ENCODE measurements around the gene CNOT3. TPM values are rescaled to one million over a fixed set of nuclear protein-coding genes. Genes with fewer than 3 reads are reported as not detected.

CNOT3 gene
- total RNA-seq, 1 experiment from 2014 or later: 41.1 TPM

DNA sequence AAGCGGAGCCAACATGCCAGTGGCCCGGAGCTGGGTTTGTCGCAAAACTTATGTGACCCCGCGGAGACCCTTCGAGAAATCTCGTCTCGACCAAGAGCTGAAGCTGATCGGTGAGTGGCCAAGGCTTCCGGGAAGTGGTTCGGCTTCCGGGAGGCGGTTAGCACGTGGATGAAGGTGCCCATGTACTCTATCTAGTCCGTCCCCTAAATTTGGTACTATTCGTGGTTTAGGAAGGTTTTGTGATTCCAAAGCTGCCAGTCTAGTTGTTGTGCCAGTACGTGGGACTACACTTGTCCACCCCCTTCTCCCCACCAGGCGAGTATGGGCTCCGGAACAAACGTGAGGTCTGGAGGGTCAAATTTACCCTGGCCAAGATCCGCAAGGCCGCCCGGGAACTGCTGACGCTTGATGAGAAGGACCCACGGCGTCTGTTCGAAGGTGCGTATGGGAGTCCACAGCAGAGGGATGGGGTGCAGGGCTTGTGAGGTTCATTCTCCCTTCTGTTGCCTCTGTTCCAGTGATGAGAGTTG, 63.7 kb downstream of the CNOT3 start:
- H2AFZ ChIP-seq (ENCODE audit: low read length): no peak overlapping the region
- TSS peak; percentile 68 for BruUV-seq (replicated peaks)
- CTCF ChIA-PET: interaction anchor here (0.6 kb wide), 1 partner anchor 155 kb away, joined by 4 read pairs; no protein-coding TSS in a partner anchor
- peak overlapping the region; percentile 98 for H3K9ac ChIP-seq (ENCODE audit: low read length)
- peaks cover 53% of the 10 kb centered on the region for H3K36me3 ChIP-seq (ENCODE audit: low read depth, low read length)
- no peak for TF ChIP-seq EZH2phosphoT487 (IDR thresholded peaks at IDR 0.05; ENCODE audit: borderline replicate concordance, low read length)
- H3K79me2 ChIP-seq (ENCODE audit: low read length): peaks cover 64% of the 10 kb centered on the region
- peak overlapping the region; percentile 93 for H3K4me2 ChIP-seq (ENCODE audit: low read length)
- no peak for ATAC-seq
- peak overlapping the region; percentile 86 for H3K27ac ChIP-seq (ENCODE audit: low read length)
- H3K4me1 ChIP-seq (ENCODE audit: insufficient read depth, low read length): peaks cover 35% of the 10 kb centered on the region
- H4K20me1 ChIP-seq (ENCODE audit: low read length): peaks cover 54% of the 10 kb centered on the region
- intact Hi-C loops (cut with micrococcal nuclease): loop anchor here (5.0 kb wide), 1 partner anchor 39 kb away; no protein-coding TSS in a partner anchor
- H3K9me2 ChIP-seq (replicated peaks; ENCODE audit: low read length): no peaks in the 10 kb centered on the region
- H3F3A ChIP-seq (ENCODE audit: low read length, unreplicated experiment): peaks cover 32% of the 10 kb centered on the region
- no peaks in the 10 kb centered on the region for H3K9me3 ChIP-seq (ENCODE audit: low read length)
- peak overlapping the region; percentile 96 for H3K4me3 ChIP-seq (ENCODE audit: low read length)
- H3K27me3 ChIP-seq (ENCODE audit: low read length): no peaks in the 10 kb centered on the region
- DNase-seq: peak; percentile 2
- POLR2A ChIA-PET (ENCODE audit: unreplicated experiment): interaction anchor here (0.6 to 0.9 kb wide), 5 partner anchors 9 to 532 kb away, joined by 3 to 22 read pairs (median 4); partner anchors contain the start of genes CNOT3, MBOAT7 and TSEN34

DNA sequence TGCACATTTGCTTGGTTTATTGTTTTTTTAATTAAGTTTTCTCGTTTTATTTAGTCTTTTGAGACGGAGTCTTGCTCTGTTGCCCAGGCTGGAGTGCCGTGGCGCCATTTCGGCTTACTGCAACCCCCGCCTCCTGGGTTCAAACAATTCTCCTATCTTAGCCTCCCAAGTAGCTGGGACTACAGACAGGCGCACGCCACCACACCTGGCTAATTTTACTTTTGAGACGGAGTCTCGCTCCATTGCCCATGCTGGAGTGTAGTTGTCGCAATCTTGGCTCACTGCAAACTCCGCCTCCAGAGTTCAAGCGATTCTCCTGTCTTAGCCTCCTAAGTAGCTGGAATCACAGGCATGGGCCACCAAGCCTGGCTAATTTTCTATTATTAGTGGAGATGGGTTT, 64.4 kb downstream of the CNOT3 start:
- Histone ChIP-seq H3K4me3 (ENCODE audit: low read length) (peak overlapping the region; percentile 96), H3K36me3 (ENCODE audit: low read depth, low read length) (peaks cover 60% of the 10 kb centered on the region), H3K4me1 (ENCODE audit: insufficient read depth, low read length) (peaks cover 40% of the 10 kb centered on the region), H3F3A (ENCODE audit: low read length, unreplicated experiment) (peaks cover 32% of the 10 kb centered on the region), H3K4me2 (ENCODE audit: low read length) (peak overlapping the region; percentile 93), H4K20me1 (ENCODE audit: low read length) (peaks cover 61% of the 10 kb centered on the region), H3K9me2 (replicated peaks; ENCODE audit: low read length) (no peaks in the 10 kb centered on the region), H3K27ac (ENCODE audit: low read length) (no peak overlapping the region), H3K27me3 (ENCODE audit: low read length) (no peaks in the 10 kb centered on the region), H3K9ac (ENCODE audit: low read length) (peak overlapping the region; percentile 98), H3K9me3 (ENCODE audit: low read length) (no peaks in the 10 kb centered on the region), H3K79me2 (ENCODE audit: low read length) (peaks cover 72% of the 10 kb centered on the region), H2AFZ (ENCODE audit: low read length) (no peak overlapping the region)
- ChIA-PET CTCF (no interaction called here), POLR2A (ENCODE audit: unreplicated experiment) (interaction anchor here (0.7 kb wide), 1 partner anchor 8 kb away, joined by 3 read pairs; no protein-coding TSS in a partner anchor)
- DNase-seq: no peak
- ATAC-seq: no peak
- BruUV-seq (replicated peaks): no TSS peak
- TF ChIP-seq, protein P1, sequence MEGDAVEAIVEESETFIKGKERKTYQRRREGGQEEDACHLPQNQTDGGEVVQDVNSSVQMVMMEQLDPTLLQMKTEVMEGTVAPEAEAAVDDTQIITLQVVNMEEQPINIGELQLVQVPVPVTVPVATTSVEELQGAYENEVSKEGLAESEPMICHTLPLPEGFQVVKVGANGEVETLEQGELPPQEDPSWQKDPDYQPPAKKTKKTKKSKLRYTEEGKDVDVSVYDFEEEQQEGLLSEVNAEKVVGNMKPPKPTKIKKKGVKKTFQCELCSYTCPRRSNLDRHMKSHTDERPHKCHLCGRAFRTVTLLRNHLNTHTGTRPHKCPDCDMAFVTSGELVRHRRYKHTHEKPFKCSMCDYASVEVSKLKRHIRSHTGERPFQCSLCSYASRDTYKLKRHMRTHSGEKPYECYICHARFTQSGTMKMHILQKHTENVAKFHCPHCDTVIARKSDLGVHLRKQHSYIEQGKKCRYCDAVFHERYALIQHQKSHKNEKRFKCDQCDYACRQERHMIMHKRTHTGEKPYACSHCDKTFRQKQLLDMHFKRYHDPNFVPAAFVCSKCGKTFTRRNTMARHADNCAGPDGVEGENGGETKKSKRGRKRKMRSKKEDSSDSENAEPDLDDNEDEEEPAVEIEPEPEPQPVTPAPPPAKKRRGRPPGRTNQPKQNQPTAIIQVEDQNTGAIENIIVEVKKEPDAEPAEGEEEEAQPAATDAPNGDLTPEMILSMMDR (conservative IDR thresholded peaks at IDR 0.05; ENCODE audit: low read depth, low read length): no peak
- no peak for TF ChIP-seq EZH2phosphoT487 (IDR thresholded peaks at IDR 0.05; ENCODE audit: borderline replicate concordance, low read length)
- TF ChIP-seq EZH2 (IDR thresholded peaks at IDR 0.05; ENCODE audit: low read length, unreplicated experiment): no peak
- intact Hi-C loops (cut with micrococcal nuclease): loop anchor here (5.0 kb wide), 1 partner anchor 40 kb away; no protein-coding TSS in a partner anchor

DNA sequence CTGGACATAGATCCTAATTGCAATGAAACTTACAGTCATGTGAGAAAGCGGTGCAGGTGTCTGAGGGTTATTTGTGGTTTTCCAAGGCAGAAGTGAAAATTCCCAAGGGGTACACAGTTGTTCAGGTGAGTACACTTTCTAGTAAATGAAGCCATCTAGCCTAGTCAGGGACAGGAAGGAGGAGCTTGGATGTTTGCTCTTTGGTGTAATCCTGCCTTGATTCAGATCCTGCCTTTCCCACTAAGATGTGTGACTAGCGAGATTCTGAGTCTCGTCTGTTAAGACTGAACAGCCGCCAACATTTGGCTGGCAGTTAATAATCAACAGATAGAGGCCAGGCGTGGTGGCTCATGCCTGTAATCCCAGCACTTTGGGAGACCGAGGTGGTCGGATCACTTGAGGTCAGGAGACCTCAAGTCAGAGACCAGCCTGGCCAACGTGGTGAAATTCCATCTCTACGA, 65.6 kb downstream of the CNOT3 start:
- DNase-seq (peak; percentile 46), ATAC-seq (peak; percentile 29)
- H2AFZ ChIP-seq (ENCODE audit: low read length): no peak overlapping the region
- H3K9me3 ChIP-seq (ENCODE audit: low read length): no peaks in the 10 kb centered on the region
- intact Hi-C loops (cut with micrococcal nuclease): loop anchor here (5.0 kb wide), 1 partner anchor 41 kb away; no protein-coding TSS in a partner anchor
- BruUV-seq (replicated peaks): no TSS peak
- POLR2A ChIA-PET (ENCODE audit: unreplicated experiment): interaction anchor here (0.5 to 0.6 kb wide), 2 partner anchors 13 to 62 kb away, joined by 3 to 13 read pairs; no protein-coding TSS in a partner anchor
- TF ChIP-seq EZH2phosphoT487 (IDR thresholded peaks at IDR 0.05; ENCODE audit: borderline replicate concordance, low read length): no peak
- TF ChIP-seq, protein P1 (conservative IDR thresholded peaks at IDR 0.05; ENCODE audit: low read depth, low read length): no peak
- no peak for TF ChIP-seq EZH2 (IDR thresholded peaks at IDR 0.05; ENCODE audit: low read length, unreplicated experiment)
- no peaks in the 10 kb centered on the region for H3K9me2 ChIP-seq (replicated peaks; ENCODE audit: low read length)
- peaks cover 70% of the 10 kb centered on the region for H3K36me3 ChIP-seq (ENCODE audit: low read depth, low read length)
- peaks cover 73% of the 10 kb centered on the region for H4K20me1 ChIP-seq (ENCODE audit: low read length)
- peaks cover 40% of the 10 kb centered on the region for H3F3A ChIP-seq (ENCODE audit: low read length, unreplicated experiment)
- peak overlapping the region; percentile 93 for H3K4me2 ChIP-seq (ENCODE audit: low read length)
- H3K4me1 ChIP-seq (ENCODE audit: insufficient read depth, low read length): peaks cover 48% of the 10 kb centered on the region
- peak overlapping the region; percentile 96 for H3K4me3 ChIP-seq (ENCODE audit: low read length)
- no peaks in the 10 kb centered on the region for H3K27me3 ChIP-seq (ENCODE audit: low read length)
- peak overlapping the region; percentile 98 for H3K9ac ChIP-seq (ENCODE audit: low read length)
- CTCF ChIA-PET: interaction anchor here (1.0 kb wide), 1 partner anchor 14 kb away, joined by 6 read pairs; the partner anchor contains the start of gene MBOAT7
- peaks cover 81% of the 10 kb centered on the region for H3K79me2 ChIP-seq (ENCODE audit: low read length)
- H3K27ac ChIP-seq (ENCODE audit: low read length): no peak overlapping the region
